RWPE2 (cell line): Measurements from ENCODE around the gene LRRC47.

ENCODE experiments used
- ATAC-seq: fragments of 200-7000 bp; cut with Tn5 transposase; 3 replicates; pipeline ENCODE4 v1.9.1; 2021; ENCODE audit warnings: low read depth
- DNase-seq: peaks from one replicate; pipeline ENCODE4 v3.0.0-alpha.2; 2020; ENCODE audit warnings: low spot score
- H3K27ac ChIP-seq: fragments of 450-650 bp; 2 replicates; pipeline ENCODE4 v1.5.1; 2017; ENCODE audit warnings: mild to moderate bottlenecking; ENCODE audit not compliant: poor library complexity, severe bottlenecking
- H3K27me3 ChIP-seq: fragments of 250-450 bp; sonication (Bioruptor Pico); 2 replicates; pipeline ENCODE4 v1.5.1; 2021; ENCODE audit warnings: mild to moderate bottlenecking, moderate library complexity; ENCODE audit not compliant: insufficient read depth, poor library complexity, severe bottlenecking
- H3K36me3 ChIP-seq: fragments of 250-450 bp; sonication (Bioruptor Pico); 2 replicates; pipeline ENCODE4 v1.5.1; 2020; ENCODE audit warnings: low read depth, mild to moderate bottlenecking, moderate library complexity
- H3K4me1 ChIP-seq: fragments of 250-450 bp; sonication (Bioruptor Pico); 2 replicates; pipeline ENCODE4 v1.5.1; 2021; ENCODE audit warnings: mild to moderate bottlenecking, moderate library complexity; ENCODE audit not compliant: insufficient read depth, poor library complexity, severe bottlenecking
- H3K4me3 ChIP-seq: fragments of 250-450 bp; sonication (Bioruptor Pico); 2 replicates; pipeline ENCODE4 v1.5.1; 2021; ENCODE audit warnings: mild to moderate bottlenecking, moderate library complexity; ENCODE audit not compliant: severe bottlenecking
- H3K9me3 ChIP-seq: fragments of 250-450 bp; sonication (Bioruptor Pico); 2 replicates; pipeline ENCODE4 v1.5.1; 2021; ENCODE audit warnings: mild to moderate bottlenecking, moderate library complexity; ENCODE audit not compliant: severe bottlenecking
- TF ChIP-seq, protein P1 (sequence below): fragments of 450-650 bp; IDR thresholded peaks from one replicate; pipeline ENCODE4 v1.5.1; 2017; ENCODE audit warnings: mild to moderate bottlenecking, moderate library complexity; ENCODE audit not compliant: poor library complexity, severe bottlenecking

The LRRC47 gene

GRCh38 chr1:3747903-3748302 is 48.4 kb downstream of the LRRC47 start:
- peak overlapping the region; percentile 52 for H3K4me3 ChIP-seq
- peaks cover 12% of the 10 kb centered on the region for H3K27me3 ChIP-seq
- no peak for DNase-seq
- ATAC-seq, result no peak
- H3K36me3 ChIP-seq, result peaks cover 7% of the 10 kb centered on the region
- no peaks in the 10 kb centered on the region for H3K9me3 ChIP-seq
- H3K27ac ChIP-seq, result no peak overlapping the region
- H3K4me1 ChIP-seq, result no peaks in the 10 kb centered on the region
- TF ChIP-seq, protein P1, sequence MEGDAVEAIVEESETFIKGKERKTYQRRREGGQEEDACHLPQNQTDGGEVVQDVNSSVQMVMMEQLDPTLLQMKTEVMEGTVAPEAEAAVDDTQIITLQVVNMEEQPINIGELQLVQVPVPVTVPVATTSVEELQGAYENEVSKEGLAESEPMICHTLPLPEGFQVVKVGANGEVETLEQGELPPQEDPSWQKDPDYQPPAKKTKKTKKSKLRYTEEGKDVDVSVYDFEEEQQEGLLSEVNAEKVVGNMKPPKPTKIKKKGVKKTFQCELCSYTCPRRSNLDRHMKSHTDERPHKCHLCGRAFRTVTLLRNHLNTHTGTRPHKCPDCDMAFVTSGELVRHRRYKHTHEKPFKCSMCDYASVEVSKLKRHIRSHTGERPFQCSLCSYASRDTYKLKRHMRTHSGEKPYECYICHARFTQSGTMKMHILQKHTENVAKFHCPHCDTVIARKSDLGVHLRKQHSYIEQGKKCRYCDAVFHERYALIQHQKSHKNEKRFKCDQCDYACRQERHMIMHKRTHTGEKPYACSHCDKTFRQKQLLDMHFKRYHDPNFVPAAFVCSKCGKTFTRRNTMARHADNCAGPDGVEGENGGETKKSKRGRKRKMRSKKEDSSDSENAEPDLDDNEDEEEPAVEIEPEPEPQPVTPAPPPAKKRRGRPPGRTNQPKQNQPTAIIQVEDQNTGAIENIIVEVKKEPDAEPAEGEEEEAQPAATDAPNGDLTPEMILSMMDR, result no peak

DNA sequence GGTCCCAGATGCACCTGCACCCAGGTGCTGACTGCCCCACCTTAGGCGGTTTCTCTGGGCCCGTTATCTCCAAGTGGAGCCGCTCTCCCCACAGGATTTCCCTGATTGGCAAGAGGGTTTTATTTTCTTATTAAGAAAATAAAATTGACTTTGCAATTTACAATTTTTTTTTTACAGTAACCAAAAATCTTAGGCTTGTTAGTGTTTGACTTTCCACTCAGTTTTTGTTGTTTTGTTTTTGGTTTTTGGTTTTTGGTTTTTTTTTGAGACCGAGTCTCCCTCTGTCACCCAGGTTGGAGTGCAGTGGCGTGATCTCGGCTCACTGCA is 48.8 kb downstream of the LRRC47 start:
- no peaks in the 10 kb centered on the region for H3K9me3 ChIP-seq
- H3K4me3 ChIP-seq, result peak overlapping the region; percentile 52
- H3K4me1 ChIP-seq, result no peaks in the 10 kb centered on the region
- H3K27ac ChIP-seq, result no peak overlapping the region
- H3K36me3 ChIP-seq, result peaks cover 11% of the 10 kb centered on the region
- DNase-seq (no peak), ATAC-seq (no peak)
- peaks cover 12% of the 10 kb centered on the region for H3K27me3 ChIP-seq
- TF ChIP-seq, protein P1, result no peak

DNA sequence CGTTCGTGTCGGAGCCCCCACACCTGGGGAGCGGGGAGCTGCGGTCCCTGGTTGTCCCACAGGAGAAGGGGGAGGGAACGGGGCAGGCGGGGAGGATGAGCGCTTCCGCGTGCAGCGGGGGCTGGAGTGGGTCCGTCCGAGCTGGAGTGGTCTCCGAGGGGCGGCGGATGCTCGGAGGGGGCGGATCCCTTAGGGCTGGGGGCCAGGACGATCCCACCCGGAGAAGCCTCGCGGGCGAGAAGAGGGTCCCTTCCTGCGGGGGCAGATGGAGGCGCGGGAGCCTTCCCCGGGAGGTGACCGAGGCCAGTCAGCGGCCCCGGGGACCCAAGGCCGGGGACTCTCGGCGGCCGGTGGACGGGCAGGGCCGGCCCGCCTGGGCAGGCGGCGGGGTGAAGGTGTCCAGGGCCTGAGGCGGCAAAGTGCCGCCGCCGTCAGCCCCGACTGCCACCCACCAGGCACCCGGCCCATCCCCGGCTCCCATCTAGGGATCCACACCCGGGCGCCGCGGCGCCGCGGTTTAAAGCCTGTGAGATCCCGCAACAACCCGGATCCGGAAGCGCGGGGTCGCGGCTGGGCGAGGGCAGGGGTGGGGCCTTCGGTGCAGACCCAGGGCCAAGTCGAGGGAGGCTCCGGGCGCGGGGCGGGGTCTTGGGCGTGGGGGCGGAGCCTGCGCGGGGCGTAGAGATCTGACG is 49.3 kb downstream of the LRRC47 start:
- Histone ChIP-seq H3K4me1 (no peaks in the 10 kb centered on the region), H3K36me3 (peaks cover 16% of the 10 kb centered on the region), H3K27me3 (peaks cover 12% of the 10 kb centered on the region), H3K27ac (no peak overlapping the region), H3K9me3 (no peaks in the 10 kb centered on the region), H3K4me3 (peak overlapping the region; percentile 52)
- peak; percentile 88 for DNase-seq
- TF ChIP-seq, protein P1, result no peak
- ATAC-seq, result peak; percentile 96

- DNase-seq, result peak; percentile 47
- H3K36me3 ChIP-seq, result peaks cover 19% of the 10 kb centered on the region
- H3K9me3 ChIP-seq, result no peaks in the 10 kb centered on the region
- no peak overlapping the region for H3K27ac ChIP-seq
- TF ChIP-seq, protein P1, result no peak
- peaks cover 12% of the 10 kb centered on the region for H3K27me3 ChIP-seq
- peak; percentile 12; the same call in 1 of the 3 replicates for ATAC-seq
- H3K4me1 ChIP-seq, result no peaks in the 10 kb centered on the region
- H3K4me3 ChIP-seq, result peak overlapping the region; percentile 52
Measured at GRCh38 chr1:3746389-3746829, 49.9 kb downstream of the LRRC47 start.

GRCh38 chr1:3745590-3746381 is 50.5 kb downstream of the LRRC47 start:
- TF ChIP-seq, protein P1, result no peak
- Histone ChIP-seq H3K4me1 (no peaks in the 10 kb centered on the region), H3K4me3 (peak overlapping the region; percentile 52), H3K27me3 (peaks cover 7% of the 10 kb centered on the region), H3K36me3 (peaks cover 23% of the 10 kb centered on the region), H3K27ac (no peak overlapping the region), H3K9me3 (no peaks in the 10 kb centered on the region)
- ATAC-seq (no peak), DNase-seq (peak; percentile 62)
